HPDE6-E6E7 (cell line): ENCODE measurements around the gene TBC1D30.

Experiments used
- DNase-seq: peaks from one replicate; pipeline ENCODE4 v3.0.0; 2011; ENCODE audit warnings: missing footprints; ENCODE audit errors: extremely low spot score

The TBC1D30 gene

GRCh38 chr12:64912516-64913255 lies 88.2 kb downstream of the TBC1D30 start:
- DNase-seq = no peak

DNA sequence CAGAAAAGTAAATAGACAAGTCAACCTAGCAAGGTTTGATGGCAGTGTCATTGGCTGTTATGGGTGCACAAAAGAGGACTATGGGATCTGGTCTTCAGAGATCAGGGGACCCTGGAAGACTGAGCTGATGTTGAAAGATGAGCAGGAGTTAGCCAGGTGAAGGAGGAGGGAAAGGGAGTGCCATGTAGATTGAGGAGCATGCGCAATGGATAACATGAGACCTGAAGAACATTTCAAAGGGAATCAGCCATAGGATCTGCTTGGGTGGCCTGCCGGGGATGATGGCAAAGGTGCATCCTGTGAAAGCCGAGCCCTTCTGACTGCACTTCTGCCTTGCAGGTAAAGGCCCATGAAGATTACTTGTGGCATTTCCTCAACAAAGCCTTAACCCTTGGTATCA lies 90.8 kb downstream of the TBC1D30 start:
- no peak for DNase-seq

DNA sequence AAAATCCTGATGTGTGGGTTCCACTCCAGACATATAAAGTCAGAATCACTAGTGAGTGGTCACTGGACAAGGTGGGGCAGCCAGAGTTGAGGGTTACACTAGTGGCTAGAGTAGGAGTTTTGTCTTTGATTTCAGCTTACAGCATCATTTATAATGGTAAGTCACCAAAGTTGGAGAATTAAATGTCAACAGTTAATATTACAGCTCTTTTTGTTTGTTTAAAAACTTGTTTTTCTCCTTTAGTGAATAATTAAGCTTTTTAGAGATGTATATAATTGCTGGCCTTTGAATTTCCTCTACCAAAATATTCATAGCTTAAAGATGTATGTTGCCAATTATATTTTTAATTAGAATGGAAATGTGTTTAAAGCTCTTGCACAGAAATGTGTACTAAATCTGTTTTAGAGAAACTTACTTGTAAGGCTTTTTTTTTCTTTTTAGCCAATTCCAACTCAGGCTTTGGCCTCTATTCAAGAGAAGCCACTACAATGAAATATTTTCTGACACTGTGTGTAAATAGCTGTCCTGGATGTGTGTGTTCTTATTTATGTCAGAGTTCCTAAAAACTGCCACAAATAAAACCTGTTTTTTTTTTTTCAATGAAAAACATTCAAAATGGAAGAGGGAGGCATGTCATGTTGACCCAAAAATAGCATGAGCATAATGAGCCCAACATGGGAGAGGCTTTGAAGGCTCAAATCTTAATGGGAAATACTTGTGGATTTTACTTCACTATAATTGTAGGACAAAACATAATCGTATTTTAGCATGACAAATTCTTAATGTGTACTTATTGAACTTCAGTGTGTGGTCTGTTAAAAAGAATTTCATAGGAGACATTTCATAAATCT lies 92.2 kb downstream of the TBC1D30 start:
- no peak for DNase-seq

DNA sequence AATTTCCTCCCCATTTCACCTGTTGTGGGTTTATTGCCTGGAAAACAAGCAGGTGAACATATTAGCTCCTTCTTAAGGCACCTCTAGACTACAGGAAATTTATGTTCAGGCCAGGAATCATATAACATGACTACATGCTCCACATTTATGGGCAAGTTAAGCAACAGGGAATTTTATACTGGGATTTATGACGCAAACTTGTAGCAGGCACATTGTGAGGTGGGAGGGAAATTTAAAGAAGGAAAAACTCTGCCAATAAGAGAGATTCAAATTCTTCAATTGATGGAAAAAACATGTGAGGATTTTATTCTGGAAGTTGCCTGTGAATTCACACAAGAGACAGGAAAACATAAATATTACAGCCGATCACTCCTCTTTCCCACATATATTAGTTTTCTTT lies 93.9 kb downstream of the TBC1D30 start:
- no peak for DNase-seq

GRCh38 chr12:64918801-64919200 lies 94.4 kb downstream of the TBC1D30 start:
- DNase-seq = no peak

DNA sequence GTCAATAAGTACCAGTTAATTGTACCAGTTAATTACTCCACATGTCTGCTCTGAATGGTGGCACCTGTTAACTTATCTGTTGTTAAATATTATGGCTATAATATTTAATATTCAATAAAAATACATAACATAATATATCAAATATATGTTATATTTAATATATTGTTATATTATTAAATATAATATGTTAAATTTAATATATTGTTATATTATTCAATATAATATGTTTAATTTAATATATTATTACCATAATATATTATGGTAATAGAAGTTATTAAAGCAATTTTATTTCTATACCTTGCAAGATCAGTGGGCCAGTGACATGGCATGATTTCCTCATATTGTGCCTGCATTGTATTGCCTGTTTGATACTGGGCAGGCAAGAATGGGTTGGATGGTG lies 98.4 kb downstream of the TBC1D30 start:
- no peak for DNase-seq

GRCh38 chr12:64923536-64923935 lies 99.1 kb downstream of the TBC1D30 start:
- no peak for DNase-seq
